ENCODE data around the gene DLGAP1.

- TF ChIP-seq CTCF (IDR thresholded peaks at IDR 0.05; ENCODE audit: poor library complexity, severe bottlenecking): no peak
- no peak for TF ChIP-seq RAD21 (conservative IDR thresholded peaks at IDR 0.05)
- TF ChIP-seq SMC3 (conservative IDR thresholded peaks at IDR 0.05; ENCODE audit: poor library complexity): no peak
- TF ChIP-seq POLR2AphosphoS5 (IDR thresholded peaks at IDR 0.05): no peak
These were observed 580.5 kb downstream of the DLGAP1 start for GRCh38 chr18:3874581-3874980.

All from neural cell (in vitro differentiated cells).